ENCODE measurements around the gene BCOR.

The BCOR gene

DNA sequence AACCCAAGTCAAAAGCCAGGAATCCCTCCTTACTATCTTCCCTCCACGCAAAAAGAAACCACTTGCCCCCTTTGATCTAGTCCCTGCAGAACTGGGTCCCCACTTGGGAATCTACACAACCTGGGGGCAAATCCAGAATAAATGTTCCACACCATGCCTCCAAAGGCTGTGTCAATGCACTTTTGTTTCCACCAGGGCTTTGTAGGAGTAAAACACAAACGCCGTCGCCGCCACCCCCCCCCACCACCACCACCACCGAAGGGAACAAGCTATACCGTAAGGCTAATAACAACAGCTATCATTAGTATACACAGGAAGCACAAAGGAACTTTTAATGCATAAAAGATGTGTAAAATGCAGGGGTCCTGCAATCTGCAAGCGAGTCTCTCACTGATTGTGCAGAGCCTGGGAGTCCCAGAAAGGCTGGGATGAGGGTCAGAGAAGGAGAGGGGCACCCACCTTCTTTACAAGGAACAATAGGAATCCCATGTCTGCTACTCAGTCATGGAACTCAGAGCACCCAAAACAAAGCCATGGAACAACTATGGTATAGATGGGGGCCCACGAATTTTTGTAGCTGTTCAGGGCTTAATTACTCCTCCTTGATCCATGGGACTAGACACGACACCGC is 13.2 kb downstream of the BCOR start:
- no peak for DNase-seq

GRCh38 chrX:40083979-40084359 is 13.8 kb downstream of the BCOR start:
- DNase-seq = no peak

DNA sequence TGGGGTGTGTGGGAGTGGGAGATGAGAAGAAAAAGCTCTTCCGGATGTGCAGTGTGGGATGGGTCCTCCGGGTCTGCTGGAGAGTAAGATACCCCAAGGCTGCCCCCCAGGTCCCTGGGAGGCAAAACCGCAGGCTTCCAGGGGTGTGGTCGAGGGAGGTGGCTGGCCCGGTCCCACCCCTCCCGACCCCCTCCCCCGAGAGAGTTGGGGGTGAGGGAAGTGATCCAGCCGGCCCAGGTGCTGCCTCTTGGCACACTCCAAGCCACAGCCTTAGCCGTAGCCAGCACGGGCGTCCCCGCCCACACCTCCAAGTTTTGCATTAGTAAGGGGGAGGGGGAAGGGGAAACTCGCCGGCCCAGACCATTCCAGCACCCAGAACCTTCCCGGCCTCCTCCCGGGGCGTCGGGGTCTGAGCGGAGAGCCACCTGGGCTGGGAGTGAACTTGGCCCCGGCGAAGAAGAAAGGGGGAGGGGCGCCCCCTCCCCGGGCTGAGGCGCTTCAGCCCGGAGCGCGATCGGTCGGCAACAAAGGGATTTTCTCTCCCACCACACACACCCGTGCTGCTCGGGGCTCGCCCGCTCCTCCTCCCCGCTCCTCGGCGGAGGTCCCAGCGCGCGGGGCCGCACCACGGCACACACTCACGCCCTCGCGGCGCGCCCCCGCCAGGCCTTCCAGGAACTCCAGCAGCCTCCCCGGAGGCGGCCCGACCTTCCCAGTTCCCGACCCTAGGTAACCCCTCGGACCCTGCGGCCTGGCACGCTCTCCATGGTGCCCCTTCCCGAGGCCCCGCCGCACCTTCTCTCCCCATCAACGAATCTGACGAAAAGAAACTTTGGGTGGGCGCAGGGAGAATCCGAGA is 14.4 kb downstream of the BCOR start:
- no peak for DNase-seq

- DNase-seq = no peak
Observed at GRCh38 chrX:40082447-40083119, 15.2 kb downstream of the BCOR start.

DNA sequence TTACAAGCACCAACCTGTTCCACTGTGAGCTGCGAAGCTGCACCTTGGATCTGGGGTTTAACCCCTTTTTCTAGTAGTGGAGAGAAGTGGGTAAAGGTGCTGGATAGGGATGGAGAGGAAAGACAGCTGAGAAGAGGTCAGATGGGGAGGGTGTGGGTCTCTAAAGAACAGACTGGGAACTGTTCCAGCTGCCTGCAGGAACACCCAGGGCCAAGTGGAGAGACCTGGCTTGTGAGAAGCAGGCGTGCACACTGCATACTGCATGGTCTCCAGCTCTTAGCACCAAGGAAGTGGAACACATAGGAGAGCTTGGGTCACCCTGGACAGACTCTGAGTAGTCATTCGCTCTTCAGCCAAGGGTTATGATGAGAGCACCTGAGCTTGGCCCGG is 16.1 kb downstream of the BCOR start:
- no peak for DNase-seq

DNA sequence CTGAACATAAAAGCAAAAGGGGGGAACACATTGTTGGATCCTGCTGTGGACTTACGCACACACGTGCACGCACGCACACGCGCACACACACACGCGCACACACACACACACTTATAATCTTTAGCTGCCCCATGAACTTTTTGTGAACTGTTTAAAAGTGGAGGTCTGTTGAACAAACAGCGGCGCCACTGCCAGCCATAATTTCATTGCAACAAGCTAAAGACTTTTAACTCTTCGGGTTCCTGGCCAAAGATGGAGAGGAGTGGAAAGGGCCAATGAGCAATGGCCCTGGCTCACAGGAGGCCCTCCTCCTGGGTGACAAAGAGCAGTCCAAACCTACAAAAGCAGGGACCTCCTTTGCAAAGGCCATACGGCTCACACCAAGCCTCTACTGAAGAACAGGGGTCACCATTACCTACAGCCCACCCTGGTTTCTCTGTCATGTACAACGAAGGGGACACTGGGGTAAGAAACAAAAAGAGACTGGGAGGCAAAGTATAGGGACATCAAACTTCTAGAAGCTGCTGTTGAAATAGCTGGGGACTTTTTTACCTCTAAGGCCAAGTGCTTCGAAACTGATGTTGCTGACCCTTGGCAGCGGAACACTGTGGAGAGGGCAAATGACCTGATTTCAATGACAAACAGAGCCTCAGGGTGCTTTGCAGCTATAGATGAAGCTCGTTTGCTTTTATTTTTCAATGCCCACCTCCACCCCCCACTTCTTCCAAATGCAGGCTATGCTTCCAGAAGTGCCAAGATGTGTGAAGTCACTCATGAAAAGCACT is 16.7 kb downstream of the BCOR start:
- no peak for DNase-seq

GRCh38 chrX:40079572-40079971 is 18.2 kb downstream of the BCOR start:
- DNase-seq = no peak

GRCh38 chrX:40078489-40079227 is 19.1 kb downstream of the BCOR start:
- DNase-seq = no peak

DNA sequence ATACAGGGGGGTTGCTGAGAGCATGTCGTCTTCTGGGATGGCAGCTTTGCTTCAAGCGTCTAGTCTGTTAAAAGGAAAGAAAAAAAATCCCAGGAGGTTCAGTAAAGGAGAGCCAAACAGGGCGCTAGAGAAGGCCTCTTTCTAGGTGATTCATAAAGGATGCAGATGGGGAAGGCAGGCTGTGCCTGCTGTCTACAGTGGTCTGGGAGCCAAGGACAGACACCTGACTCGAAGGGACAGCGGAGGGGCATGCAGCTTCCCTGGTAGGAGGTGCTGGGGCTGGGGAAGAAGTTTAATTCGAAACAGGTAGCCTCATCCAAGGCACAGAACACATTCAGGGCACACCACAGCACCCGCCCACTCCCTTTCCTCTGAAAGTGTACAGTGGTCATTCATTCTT is 19.9 kb downstream of the BCOR start:
- DNase-seq = no peak

DNA sequence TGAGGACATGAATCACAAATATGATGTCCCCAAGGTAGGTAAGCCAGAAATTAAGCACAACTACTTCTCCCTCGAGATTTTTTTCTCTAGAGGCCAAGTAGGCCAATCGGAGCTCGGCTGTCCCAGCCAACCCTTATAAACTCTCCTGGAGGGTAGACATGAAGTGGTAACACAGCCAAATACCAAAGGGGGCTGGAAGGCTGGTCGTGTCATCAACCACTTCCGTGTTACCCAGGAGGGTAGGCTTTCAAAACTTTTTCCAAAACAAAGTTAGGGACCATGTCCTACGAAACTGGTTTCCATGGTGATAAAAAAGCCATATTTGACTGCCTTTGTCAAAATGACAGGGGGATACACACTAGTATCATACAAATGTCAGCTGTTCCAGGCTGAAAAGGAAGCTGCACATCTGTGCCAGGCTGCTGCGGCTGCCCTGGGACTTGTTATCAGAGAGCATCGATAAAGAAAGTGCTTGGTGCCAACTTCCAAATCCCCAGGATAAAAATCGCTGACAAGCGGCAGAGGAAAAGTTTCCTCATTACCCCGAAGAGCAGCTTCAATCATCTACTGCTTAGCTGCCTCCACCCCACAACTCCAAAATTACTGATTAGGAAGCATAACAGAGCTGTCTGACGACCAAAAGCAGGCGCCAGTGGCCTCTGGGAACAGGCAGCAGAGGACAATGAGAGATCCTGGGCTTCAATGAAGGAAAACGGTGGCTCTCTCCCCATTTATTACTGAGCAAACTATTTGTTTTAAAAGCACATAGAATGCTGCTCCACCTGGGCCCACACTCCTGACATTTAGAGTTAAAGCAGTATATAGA is 20.8 kb downstream of the BCOR start:
- DNase-seq = no peak

- no peak for DNase-seq
Observed at GRCh38 chrX:40074959-40075332, 22.8 kb downstream of the BCOR start.

GRCh38 chrX:40074080-40074958 is 23.4 kb downstream of the BCOR start:
- no peak for DNase-seq

DNA sequence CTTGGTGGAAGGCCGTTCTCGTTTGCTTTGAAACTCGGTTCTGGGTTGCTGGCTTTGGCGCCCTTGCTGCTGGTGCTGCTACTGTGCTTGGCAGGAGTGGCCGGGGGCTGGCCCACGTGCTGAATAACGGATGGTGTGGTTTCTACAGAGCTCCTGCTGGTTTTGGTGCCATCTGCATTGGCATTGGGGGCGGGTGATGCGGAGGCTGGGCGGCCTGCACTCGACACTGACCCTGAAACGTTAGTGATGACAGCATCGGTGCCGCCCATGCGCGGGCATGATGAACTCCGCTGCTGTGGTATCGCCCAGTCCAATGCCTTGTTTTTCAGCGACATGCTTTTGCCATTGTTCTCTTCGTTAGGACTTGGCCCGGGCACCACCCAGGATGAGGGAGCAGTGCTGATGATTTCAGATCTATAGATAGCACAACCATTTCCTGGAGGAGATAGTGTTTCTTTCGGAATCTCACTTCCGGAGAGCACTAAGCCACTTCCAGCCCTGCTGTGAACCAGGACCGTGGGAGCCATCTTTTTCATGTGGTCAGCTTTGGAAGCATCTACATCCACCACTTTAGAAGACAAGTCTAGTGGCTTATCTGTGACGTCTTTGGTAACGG is 24.2 kb downstream of the BCOR start:
- DNase-seq = no peak

GRCh38 chrX:40072246-40072645 is 25.5 kb downstream of the BCOR start:
- no peak for DNase-seq

DNA sequence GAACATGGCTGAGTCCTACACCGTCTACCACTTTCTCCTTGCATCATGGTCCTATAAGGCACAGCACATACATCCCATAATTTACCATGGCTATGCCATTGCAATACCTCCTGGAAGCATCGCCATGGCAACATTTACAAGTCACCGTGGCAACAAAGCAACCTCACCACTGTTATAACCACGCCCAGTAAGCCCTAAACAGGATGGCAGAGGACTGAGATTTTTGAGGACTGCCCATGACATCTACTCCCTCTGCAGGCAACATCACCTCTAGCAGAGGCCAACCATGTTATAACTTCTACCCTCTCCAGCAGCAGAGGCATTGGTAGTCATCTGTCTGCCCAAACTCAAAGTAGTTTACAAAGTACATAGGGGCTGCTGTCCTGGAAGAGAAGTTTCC is 29.7 kb downstream of the BCOR start:
- no peak for DNase-seq

GRCh38 chrX:40066700-40067099 is 31.1 kb downstream of the BCOR start:
- DNase-seq = no peak

DNA sequence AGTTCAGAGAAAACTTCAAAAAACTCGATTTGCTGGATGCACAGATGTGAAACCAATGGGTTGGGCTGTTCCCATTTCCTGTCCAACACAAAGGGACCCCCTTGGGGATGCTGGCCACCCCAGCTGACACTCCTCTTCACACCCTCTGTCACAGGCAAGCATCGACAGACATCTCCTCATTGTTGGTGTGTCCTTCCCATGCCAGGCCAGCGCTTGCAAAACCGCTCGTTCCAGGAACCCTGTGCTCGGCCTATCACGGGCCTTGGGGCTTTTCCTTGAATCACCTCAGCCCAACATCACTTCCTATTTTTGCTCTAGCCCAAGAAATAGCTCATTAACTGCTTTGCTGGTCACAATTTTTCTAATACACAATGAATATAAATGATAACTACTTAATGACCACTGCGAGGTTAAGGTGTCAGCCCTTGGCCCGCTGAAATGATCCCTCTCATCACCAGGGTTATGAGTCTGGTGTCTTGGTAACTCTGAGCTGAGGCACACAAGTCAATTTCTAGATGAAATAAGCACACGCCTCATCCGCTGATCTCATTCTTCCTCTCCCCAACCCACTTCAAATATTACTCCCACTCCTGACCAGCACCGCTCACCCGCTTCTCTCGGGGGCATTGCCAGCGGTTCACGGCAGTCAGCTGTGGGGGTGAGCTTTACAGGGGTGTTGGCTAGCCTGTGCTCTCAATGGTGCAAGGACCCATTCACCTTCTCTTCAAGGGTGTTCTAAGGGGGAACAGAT is 32.3 kb downstream of the BCOR start:
- DNase-seq = no peak

GRCh38 chrX:40064055-40064597 is 33.6 kb downstream of the BCOR start:
- DNase-seq = no peak

DNA sequence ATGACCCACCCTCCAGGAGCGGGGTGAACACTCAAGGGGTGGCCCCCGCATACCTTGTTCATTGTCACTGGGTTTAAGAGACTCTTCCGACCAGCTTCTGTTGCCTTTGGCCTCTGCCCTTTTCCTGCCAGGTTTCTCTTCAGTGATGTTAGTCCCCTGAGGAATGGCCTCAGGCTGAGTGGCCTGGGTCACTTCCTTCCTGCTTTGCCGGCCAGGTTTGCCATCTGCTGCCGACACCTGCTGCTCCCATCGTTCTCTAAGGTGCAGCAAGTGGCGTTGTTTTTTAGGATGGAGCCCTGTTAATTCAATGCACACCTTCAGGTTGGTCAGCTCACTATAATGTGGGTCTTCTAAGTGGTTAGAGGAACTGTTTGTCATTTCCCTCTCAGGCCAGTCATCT is 34.2 kb downstream of the BCOR start:
- DNase-seq = no peak
